AG10803 (cell line): ENCODE results near the gene PHLPP1.

Source experiments
- DNase-seq: peaks from one replicate; pipeline ENCODE4 v3.0.0; 2010; ENCODE audit warnings: low read depth
- H3K4me3 ChIP-seq: 2 replicates; pipeline ENCODE4 v1.5.1; 2011; ENCODE audit warnings: mild to moderate bottlenecking, low read length, control low read depth
- TF ChIP-seq, protein P1 (sequence below): conservative IDR thresholded peaks from 2 replicates; pipeline ENCODE4 v1.5.1; 2011; ENCODE audit warnings: mild to moderate bottlenecking, low read length, control low read depth, inconsistent platforms

The PHLPP1 gene

DNA sequence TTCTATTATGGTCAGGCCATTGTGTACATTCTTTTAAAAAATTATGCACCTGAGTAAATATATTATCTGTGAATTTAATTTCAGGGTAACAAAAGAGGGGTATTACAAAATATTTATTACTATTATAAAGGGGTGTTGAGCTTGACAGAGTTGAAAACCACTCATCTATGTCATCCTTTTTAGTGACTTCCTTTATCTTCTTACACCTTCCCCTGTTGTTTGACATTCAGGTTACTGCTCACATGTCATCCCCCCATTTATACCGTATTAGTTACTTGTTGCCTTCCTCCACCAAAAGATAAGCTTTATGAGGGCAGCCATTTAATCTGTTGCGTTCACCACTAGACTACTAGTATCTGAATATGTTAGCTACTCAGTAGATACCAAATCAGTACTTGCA lies 313.0 kb downstream of the PHLPP1 start:
- no peak for DNase-seq
- H3K4me3 ChIP-seq = no peak overlapping the region
- TF ChIP-seq, protein P1, sequence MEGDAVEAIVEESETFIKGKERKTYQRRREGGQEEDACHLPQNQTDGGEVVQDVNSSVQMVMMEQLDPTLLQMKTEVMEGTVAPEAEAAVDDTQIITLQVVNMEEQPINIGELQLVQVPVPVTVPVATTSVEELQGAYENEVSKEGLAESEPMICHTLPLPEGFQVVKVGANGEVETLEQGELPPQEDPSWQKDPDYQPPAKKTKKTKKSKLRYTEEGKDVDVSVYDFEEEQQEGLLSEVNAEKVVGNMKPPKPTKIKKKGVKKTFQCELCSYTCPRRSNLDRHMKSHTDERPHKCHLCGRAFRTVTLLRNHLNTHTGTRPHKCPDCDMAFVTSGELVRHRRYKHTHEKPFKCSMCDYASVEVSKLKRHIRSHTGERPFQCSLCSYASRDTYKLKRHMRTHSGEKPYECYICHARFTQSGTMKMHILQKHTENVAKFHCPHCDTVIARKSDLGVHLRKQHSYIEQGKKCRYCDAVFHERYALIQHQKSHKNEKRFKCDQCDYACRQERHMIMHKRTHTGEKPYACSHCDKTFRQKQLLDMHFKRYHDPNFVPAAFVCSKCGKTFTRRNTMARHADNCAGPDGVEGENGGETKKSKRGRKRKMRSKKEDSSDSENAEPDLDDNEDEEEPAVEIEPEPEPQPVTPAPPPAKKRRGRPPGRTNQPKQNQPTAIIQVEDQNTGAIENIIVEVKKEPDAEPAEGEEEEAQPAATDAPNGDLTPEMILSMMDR = no peak
